Measurements from ENCODE around the gene ANKLE2. TPM values are rescaled to one million over a fixed set of nuclear protein-coding genes. Genes with fewer than 3 reads are reported as not detected.
A peak's percentile ranks its signal among the peaks of the same experiment; 100 is the strongest.
"Not testable (repeated sequence)": the region's sequence is repeated elsewhere in the genome, so short reads cannot be mapped to it uniquely, and the experiment has no call there.

The ANKLE2 gene
- total RNA-seq, 1 donor from 2014 or later: 155 TPM

DNA sequence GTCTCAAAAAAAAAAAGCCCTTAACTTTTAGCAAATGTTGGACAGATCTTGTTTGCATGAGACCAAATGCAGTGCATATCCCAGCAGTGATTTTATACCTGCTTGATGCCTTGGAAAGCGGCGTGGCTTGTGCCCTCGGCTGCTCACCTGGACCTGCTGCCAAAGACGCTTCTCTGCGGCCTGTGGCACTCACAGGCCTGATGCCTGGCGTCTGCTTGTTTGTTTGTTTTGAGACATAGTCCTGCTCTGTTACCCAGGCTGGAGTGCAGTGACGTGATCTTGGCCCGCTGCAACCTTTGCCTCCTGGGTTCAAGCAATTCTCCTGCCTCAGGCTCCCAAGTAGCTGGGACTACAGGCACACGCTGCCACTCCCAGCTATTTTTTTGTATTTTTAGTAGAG, 45.8 kb downstream of the ANKLE2 start:
- no peak overlapping the region for H3K4me3 Mint-ChIP-seq
- no peaks in the 10 kb centered on the region for H3K9me3 Mint-ChIP-seq
- H3K27ac Mint-ChIP-seq: no peak overlapping the region
- DNase-seq: no peak
- H3K4me1 Mint-ChIP-seq: peaks cover 15% of the 10 kb centered on the region
- no peaks in the 10 kb centered on the region for H3K27me3 Mint-ChIP-seq
- peaks cover 46% of the 10 kb centered on the region for H3K36me3 Mint-ChIP-seq (ENCODE audit: low read depth)
- intact Hi-C loops (cut with micrococcal nuclease): no loop called here

DNA sequence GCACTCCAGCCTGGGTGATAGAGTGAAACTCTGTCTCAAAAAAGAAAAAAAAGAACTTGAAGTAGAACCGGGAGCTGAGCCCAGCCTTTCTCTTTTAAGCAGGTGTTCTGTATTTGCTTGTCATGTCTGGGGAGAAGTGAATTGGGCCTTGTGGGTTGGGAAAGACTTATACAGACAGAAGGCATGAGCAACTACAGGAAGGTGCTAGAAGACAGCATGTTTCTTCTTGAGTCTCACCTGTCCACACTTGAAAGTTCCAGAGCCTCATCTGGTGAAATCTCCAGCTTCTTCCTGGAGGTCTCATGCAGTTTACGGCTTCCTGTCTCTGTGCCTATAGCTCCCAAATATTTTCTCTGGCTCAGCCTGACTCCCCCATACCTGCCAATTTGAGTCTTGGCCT, 48.5 kb downstream of the ANKLE2 start:
- no peaks in the 10 kb centered on the region for H3K9me3 Mint-ChIP-seq
- peak overlapping the region; percentile 32 for H3K4me3 Mint-ChIP-seq
- intact Hi-C loops (cut with micrococcal nuclease): no loop called here
- no peak overlapping the region for H3K27ac Mint-ChIP-seq
- H3K36me3 Mint-ChIP-seq (ENCODE audit: low read depth): peaks cover 32% of the 10 kb centered on the region
- no peak for DNase-seq
- H3K27me3 Mint-ChIP-seq: no peaks in the 10 kb centered on the region
- peaks cover 18% of the 10 kb centered on the region for H3K4me1 Mint-ChIP-seq

DNA sequence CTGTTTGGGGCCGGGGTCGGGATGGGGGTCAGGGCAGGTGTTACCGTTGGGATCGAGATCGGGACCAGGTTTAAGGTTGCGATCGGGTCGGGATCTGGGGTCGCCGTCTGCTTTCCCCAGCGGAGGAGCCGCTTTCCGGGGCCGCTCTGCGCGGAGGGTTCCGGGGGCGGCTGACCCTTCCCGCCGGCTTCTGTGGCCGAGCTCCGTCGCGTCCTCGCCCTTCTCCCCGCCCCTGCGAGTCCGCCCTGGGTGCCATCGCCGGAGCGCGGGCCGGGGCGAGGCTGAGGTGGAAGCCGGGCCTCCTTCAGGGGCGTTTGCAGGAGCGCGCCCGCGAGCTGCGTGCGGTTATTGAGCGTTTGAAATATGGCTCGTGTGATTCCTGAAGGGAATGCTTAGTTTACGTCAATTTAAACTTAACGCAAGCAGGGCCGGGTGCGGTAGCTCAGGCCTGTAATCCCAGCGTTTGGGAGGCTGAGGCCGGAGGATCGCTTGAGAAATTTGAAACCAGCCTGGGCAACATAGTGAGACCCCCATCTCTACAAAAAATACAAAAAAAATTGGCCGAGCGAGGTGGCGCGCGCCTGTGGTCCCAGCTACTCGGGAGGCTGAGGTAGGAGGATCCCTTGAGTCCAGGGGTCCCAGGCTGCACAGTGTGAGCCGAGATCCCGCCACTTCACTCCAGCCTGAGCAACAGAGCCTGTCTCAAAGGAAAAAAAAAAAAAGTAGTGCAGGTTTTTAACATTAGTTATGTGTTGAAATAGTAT, 50.4 kb downstream of the ANKLE2 start:
- H3K27me3 Mint-ChIP-seq: no peaks in the 10 kb centered on the region
- peaks cover 18% of the 10 kb centered on the region for H3K4me1 Mint-ChIP-seq
- H3K36me3 Mint-ChIP-seq (ENCODE audit: low read depth): peaks cover 27% of the 10 kb centered on the region
- intact Hi-C loops (cut with micrococcal nuclease): loop anchor here (2.0 kb wide), 1 partner anchor 50 kb away; the partner anchor contains the start of gene ANKLE2
- no peaks in the 10 kb centered on the region for H3K9me3 Mint-ChIP-seq
- H3K27ac Mint-ChIP-seq: peak overlapping the region; percentile 67
- H3K4me3 Mint-ChIP-seq: peak overlapping the region; percentile 86
- DNase-seq: peak; percentile 79

DNA sequence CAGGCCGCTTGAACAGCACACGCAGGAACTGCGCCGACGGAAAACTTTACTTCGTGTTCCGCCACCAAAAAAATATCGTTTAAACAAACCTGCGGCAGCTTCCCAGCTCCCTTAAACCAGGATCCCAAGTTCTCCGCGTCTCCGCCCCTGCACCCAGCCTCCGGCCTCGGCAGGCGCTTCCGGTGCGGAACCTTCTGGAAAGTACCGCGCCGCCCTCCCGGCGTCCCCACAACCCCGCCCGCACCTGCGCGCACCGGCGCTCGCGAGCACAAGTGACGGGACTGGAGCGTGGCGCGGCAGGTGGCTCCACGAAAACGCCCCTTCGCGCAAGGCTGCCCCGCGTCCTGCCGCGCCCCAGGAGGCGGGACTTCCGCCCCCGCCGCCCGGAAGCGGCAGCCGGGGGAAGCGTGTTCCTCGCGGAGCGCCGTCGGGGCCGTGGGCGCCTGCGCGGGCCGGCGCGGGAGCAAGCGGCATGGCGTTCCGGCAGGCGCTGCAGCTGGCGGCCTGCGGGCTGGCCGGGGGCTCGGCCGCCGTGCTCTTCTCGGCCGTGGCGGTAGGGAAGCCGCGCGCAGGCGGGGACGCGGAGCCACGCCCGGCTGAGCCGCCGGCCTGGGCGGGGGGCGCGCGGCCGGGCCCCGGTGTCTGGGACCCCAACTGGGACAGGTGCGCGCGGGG, 51.1 kb downstream of the ANKLE2 start, which contains the start of gene PGAM5:
PGAM5 (plus strand) TSS at position 438 of the 675 bp plus-strand sequence; CDS start at position 473, 35 bp downstream.
- intact Hi-C loops (cut with micrococcal nuclease): loop anchor here (1.0 to 2.0 kb wide), 3 partner anchors 23 to 118 kb away; partner anchors contain the start of genes ANKLE2, GOLGA3, POLE and PXMP2
- peak; percentile 98 for DNase-seq
- Mint-ChIP-seq H3K27me3 (no peaks in the 10 kb centered on the region), H3K36me3 (ENCODE audit: low read depth) (peaks cover 24% of the 10 kb centered on the region), H3K27ac (peak within 1 kb of the TSS; percentile 80), H3K4me3 (peak within 1 kb of the TSS; percentile 86), H3K9me3 (no peaks in the 10 kb centered on the region), H3K4me1 (peaks cover 18% of the 10 kb centered on the region)

DNA sequence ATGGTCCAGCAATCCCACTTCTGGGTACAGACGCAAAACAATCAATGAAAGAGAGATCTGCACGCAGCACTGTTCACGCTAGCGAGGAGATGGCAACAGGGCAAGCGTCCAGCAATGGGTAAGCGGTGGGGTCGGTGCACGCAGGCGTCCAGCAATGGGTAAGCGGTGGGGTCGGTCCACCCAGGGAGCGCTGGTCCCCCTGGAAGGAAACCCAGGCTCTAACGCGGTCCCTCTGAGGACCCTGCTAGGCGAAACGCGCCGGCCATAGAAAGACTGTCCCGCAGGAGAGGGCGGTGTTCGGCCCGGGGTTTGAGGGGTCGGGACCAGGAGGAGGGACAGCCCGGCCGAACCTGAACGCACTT, 51.6 kb downstream of the ANKLE2 start:
- peaks cover 25% of the 10 kb centered on the region for H3K36me3 Mint-ChIP-seq (ENCODE audit: low read depth)
- H3K4me3 Mint-ChIP-seq: peak overlapping the region; percentile 84
- no peaks in the 10 kb centered on the region for H3K27me3 Mint-ChIP-seq
- peak overlapping the region; percentile 80 for H3K27ac Mint-ChIP-seq
- no peak for DNase-seq
- intact Hi-C loops (cut with micrococcal nuclease): loop anchor here (1.0 to 2.0 kb wide), 3 partner anchors 23 to 118 kb away; partner anchors contain the start of genes ANKLE2, GOLGA3, POLE and PXMP2
- H3K9me3 Mint-ChIP-seq: no peaks in the 10 kb centered on the region
- H3K4me1 Mint-ChIP-seq: peaks cover 18% of the 10 kb centered on the region

DNA sequence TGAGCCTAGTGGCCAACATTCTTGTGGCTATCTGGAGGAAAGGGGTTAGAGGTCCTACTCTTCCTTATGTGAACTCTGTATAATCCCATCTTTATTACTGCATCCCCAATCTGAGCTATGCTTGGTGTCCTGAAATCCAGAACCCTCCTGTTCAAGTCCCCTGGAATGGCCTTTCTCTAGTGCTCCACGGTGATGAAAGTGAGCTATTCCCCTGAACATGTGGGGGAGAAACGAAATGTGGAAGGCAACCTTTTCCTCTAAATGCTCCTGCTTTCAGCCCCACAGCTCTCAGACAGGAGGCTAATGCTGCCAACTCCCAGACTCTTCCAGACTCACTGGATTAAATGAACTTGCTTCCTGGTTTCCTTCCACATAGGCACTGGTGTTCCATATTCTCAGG, 53.5 kb downstream of the ANKLE2 start:
- DNase-seq: no peak
- Mint-ChIP-seq H3K9me3 (no peaks in the 10 kb centered on the region), H3K27ac (no peak overlapping the region), H3K27me3 (no peaks in the 10 kb centered on the region), H3K36me3 (ENCODE audit: low read depth) (peaks cover 30% of the 10 kb centered on the region), H3K4me1 (peaks cover 11% of the 10 kb centered on the region), H3K4me3 (no peak overlapping the region)
- intact Hi-C loops (cut with micrococcal nuclease): no loop called here

DNA sequence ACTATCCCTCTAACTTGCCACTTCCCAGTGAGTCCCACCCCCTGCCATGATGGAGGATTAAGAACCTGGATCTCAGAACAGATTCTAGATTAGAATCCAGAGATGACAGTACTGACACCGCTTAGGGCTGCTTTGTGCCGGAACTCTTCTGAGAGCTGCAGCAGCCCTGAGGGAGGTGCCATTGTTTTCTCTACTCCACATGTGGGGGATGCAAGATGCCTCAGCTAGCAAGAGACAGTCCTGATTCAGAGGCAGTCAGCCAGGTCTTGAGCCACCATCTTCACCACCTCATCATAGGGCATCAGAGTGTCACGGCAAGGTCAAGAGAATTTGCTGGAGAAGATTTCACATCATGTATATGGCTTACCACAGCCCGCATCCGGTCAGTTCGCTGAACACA, 54.4 kb downstream of the ANKLE2 start:
- H3K36me3 Mint-ChIP-seq (ENCODE audit: low read depth): peaks cover 34% of the 10 kb centered on the region
- H3K27ac Mint-ChIP-seq: peak overlapping the region; percentile 50
- H3K9me3 Mint-ChIP-seq: no peaks in the 10 kb centered on the region
- intact Hi-C loops (cut with micrococcal nuclease): no loop called here
- H3K4me3 Mint-ChIP-seq: no peak overlapping the region
- no peaks in the 10 kb centered on the region for H3K27me3 Mint-ChIP-seq
- H3K4me1 Mint-ChIP-seq: peaks cover 5% of the 10 kb centered on the region
- no peak for DNase-seq

DNA sequence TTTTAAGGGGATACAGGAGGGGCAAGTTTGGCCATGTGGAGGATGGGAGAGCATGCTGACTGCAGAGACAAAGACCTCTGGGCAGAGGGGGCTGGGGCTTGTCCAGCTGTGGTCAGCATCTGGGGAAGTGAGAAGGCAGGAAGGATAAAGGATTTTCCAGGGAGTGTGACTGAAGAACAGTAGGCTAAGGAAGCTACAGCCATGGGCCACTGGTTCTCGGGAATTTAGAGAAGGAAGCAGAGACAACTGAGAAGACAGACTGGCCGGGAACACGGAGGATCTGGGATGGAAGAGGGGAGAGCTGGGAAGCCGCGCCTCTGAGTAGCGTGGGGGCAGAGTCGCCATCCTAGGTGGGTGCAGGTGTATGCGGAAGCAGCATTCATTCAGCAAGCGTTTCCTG, 58.0 kb downstream of the ANKLE2 start:
- Mint-ChIP-seq H3K27ac (no peak overlapping the region), H3K9me3 (no peaks in the 10 kb centered on the region), H3K4me3 (no peak overlapping the region), H3K36me3 (ENCODE audit: low read depth) (peaks cover 49% of the 10 kb centered on the region), H3K27me3 (no peaks in the 10 kb centered on the region), H3K4me1 (peaks cover 3% of the 10 kb centered on the region)
- intact Hi-C loops (cut with micrococcal nuclease): no loop called here
- no peak for DNase-seq

DNA sequence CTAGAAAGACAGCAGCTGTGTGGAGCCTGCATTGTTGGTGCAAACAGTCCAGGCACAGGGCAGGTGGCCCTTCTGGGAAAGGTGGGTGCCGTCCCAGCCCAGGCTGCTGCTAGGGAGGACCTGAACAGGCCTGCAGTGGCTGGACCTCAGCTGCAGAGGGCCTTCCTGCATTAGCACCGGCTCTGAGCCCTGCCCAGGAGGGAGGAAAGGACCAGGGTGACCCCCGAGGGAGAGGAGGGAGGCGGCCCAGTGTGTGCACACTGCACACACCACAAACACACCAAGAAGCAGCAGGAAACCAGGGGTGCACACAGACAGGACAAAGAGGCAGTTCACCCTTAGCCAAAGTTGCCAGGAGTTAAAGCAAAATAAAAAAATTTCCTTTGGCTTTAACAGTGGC, 59.0 kb downstream of the ANKLE2 start:
- Mint-ChIP-seq H3K27ac (no peak overlapping the region), H3K36me3 (ENCODE audit: low read depth) (peaks cover 51% of the 10 kb centered on the region), H3K4me3 (no peak overlapping the region)

DNA sequence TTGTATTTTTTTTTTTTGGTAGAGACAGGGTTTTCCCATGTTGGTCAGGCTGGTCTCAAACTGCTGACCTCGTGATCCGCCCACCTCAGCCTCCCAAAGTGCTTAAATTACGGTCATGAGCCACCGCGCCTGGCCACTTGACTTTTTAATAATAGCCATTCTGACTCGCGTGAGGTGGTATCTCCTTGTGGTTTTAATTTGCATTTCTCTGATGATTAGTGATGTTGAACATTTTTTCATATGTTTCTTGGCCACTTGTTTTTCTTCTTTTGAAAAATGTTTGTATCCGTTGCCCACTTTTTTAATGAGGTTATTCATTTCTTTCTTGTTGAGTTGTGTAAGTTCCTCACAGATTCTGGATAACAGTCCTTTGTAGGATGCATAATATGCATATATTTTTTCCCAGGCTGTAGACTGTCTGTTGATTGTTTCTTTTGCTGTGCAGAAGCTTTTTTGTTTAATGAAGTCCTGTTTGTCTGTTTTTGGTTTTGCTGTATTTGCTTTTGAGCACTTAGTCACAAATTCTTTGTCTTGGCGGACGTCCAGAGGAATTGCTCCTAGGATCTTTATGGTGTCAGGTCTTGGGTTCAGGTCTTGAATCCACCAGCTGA, 61.3 kb downstream of the ANKLE2 start:
- intact Hi-C loops (cut with micrococcal nuclease): no loop called here
- Mint-ChIP-seq H3K4me3 (no peak overlapping the region), H3K36me3 (ENCODE audit: low read depth) (peaks cover 54% of the 10 kb centered on the region), H3K27ac (no peak overlapping the region), H3K27me3 (no peaks in the 10 kb centered on the region), H3K9me3 (no peaks in the 10 kb centered on the region), H3K4me1 (peaks cover 3% of the 10 kb centered on the region)
- no peak for DNase-seq

More for the DNA sequence above, 59.0 kb downstream of the ANKLE2 start:
- Mint-ChIP-seq H3K9me3 (no peaks in the 10 kb centered on the region), H3K4me1 (peaks cover 3% of the 10 kb centered on the region), H3K27me3 (no peaks in the 10 kb centered on the region)
- DNase-seq: no peak
- intact Hi-C loops (cut with micrococcal nuclease): no loop called here

DNA sequence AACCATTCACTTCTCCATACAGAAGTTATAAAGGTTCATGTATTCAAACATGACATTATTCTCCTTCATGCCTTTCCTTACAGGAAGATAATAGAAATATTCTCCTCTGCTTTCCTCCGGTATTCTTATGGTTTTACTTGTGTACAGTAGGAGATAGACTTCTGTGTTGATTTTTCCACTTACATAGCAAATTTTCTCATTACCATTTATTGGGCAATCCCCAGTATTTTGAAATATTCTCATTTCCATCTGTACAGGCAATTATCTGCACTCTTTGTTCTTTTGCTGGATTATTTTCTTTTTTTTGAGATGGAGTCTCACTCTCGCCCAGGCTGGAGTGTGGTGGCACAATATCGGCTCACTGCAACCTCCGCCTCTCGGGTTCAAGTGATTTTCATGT, 63.3 kb downstream of the ANKLE2 start:
- Mint-ChIP-seq H3K9me3 (no peaks in the 10 kb centered on the region), H3K27me3 (no peaks in the 10 kb centered on the region), H3K4me1 (peaks cover 3% of the 10 kb centered on the region), H3K27ac (no peak overlapping the region), H3K36me3 (ENCODE audit: low read depth) (peaks cover 43% of the 10 kb centered on the region), H3K4me3 (no peak overlapping the region)
- DNase-seq: no peak
- intact Hi-C loops (cut with micrococcal nuclease): no loop called here

DNA sequence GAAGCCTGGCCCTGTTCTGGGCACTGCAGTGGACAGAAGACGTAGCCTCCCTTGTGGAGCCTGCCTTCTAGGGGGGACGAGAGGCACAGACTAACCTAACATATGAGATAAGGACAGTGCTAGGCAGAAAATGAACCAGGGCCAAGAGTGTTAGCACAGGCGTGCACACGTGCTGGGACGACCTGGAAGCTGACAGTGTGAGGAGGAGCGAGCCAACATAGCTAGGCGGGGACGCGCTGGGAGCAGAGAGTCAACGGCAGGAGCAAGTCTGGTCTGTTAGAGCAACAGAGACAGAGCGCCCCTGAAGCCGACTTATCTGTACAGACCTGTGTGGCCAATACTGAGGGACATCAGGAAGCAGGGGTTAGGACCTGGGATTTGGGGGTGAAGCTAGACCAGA, 66.2 kb downstream of the ANKLE2 start:
- intact Hi-C loops (cut with micrococcal nuclease): no loop called here
- Mint-ChIP-seq H3K27me3 (no peaks in the 10 kb centered on the region), H3K4me3 (no peak overlapping the region), H3K9me3 (no peaks in the 10 kb centered on the region), H3K36me3 (ENCODE audit: low read depth) (peaks cover 38% of the 10 kb centered on the region), H3K4me1 (peaks cover 2% of the 10 kb centered on the region), H3K27ac (no peak overlapping the region)
- DNase-seq: no peak

DNA sequence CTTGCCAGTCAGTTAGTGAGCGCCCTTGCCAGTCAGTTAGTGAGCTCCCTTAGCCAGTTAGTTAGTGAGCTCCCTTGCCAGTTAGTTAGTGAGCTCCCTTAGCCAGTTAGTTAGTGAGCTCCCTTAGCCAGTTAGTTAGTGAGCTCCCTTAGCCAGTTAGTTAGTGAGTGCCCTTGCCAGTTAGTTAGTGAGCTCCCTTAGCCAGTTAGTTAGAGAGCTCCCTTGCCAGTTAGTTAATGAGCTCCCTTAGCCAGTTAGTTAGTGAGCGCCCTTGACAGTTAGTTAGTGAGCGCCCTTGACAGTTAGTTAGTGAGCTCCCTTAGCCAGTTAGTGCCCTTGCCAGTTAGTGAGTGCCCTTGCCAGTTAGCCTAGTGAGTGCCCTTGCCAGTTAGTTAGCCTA, 66.7 kb downstream of the ANKLE2 start:
- H3K4me1 Mint-ChIP-seq; H3K4me3 Mint-ChIP-seq; DNase-seq; intact Hi-C loops (cut with micrococcal nuclease); H3K9me3 Mint-ChIP-seq; H3K27me3 Mint-ChIP-seq; H3K27ac Mint-ChIP-seq: not testable (repeated sequence)
- H3K36me3 Mint-ChIP-seq (ENCODE audit: low read depth): peaks cover 34% of the 10 kb centered on the region

DNA sequence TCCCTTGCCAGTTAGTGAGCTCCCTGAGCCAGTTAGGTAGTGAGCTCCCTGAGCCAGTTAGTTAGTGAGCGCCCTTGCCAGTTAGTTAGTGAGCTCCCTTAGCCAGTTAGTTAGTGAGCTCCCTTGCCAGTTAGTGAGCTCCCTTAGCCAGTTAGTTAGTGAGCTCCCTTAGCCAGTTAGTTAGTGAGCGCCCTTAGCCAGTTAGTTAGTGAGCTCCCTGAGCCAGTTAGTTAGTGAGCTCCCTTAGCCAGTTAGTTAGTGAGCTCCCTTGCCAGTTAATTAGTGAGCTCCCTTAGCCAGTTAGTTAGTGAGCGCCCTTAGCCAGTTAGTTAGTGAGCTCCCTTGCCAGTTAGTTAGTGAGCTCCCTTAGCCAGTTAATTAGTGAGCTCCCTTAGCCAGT, 69.6 kb downstream of the ANKLE2 start:
- DNase-seq; H3K27ac Mint-ChIP-seq; H3K9me3 Mint-ChIP-seq; intact Hi-C loops (cut with micrococcal nuclease); H3K4me3 Mint-ChIP-seq; H3K27me3 Mint-ChIP-seq; H3K4me1 Mint-ChIP-seq: not testable (repeated sequence)
- peaks cover 19% of the 10 kb centered on the region for H3K36me3 Mint-ChIP-seq (ENCODE audit: low read depth)
